Adrenal gland (tissue), 5 donors: ENCODE data around the gene ITIH4.

Experiments used
- POLR2A ChIP-seq, 2 donors: fragments of 450-650 bp; IDR thresholded peaks; one replicate each; pipeline ENCODE4 v1.6.1; 2017; ENCODE audit warnings: antibody characterized with exemption in 2 of 2, mild to moderate bottlenecking in 2 of 2, moderate library complexity in 1 of 2
- TF ChIP-seq, protein P1 (sequence below), 6 experiments: fragments of 450-650 bp in 4 of 6; fragments of 200-600 bp in 2 of 6; sonication (generic) in 1 of 6; IDR thresholded peaks; 1 replicate in 5 of 6; 2 replicates in 1 of 6; pipeline versions ENCODE4 v1.5.1 to v1.8.0; 2016 to 2021; ENCODE audit warnings: antibody characterized with exemption in 6 of 6, mild to moderate bottlenecking in 2 of 6, moderate library complexity in 1 of 6
- donor health status: DM: no; HTN: no; CAD: no.

GRCh38 chr3:52827441-52827840 lies 3.0 kb downstream of the ITIH4 start:
- TF ChIP-seq, protein P1, sequence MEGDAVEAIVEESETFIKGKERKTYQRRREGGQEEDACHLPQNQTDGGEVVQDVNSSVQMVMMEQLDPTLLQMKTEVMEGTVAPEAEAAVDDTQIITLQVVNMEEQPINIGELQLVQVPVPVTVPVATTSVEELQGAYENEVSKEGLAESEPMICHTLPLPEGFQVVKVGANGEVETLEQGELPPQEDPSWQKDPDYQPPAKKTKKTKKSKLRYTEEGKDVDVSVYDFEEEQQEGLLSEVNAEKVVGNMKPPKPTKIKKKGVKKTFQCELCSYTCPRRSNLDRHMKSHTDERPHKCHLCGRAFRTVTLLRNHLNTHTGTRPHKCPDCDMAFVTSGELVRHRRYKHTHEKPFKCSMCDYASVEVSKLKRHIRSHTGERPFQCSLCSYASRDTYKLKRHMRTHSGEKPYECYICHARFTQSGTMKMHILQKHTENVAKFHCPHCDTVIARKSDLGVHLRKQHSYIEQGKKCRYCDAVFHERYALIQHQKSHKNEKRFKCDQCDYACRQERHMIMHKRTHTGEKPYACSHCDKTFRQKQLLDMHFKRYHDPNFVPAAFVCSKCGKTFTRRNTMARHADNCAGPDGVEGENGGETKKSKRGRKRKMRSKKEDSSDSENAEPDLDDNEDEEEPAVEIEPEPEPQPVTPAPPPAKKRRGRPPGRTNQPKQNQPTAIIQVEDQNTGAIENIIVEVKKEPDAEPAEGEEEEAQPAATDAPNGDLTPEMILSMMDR (IDR thresholded peaks at IDR 0.05) = no peak
- no peak for TF ChIP-seq POLR2A (IDR thresholded peaks at IDR 0.05)
